ENCODE results near the gene TBC1D2B. TPM values are rescaled to one million over a fixed set of nuclear protein-coding genes. Genes with fewer than 3 reads are reported as not detected.

TBC1D2B gene
- total and polyA plus RNA-seq, 2 donors (not counting 3 experiments of a cell fraction or from before 2014, with no cell fraction given) = 30.8 to 46.1 TPM

DNA sequence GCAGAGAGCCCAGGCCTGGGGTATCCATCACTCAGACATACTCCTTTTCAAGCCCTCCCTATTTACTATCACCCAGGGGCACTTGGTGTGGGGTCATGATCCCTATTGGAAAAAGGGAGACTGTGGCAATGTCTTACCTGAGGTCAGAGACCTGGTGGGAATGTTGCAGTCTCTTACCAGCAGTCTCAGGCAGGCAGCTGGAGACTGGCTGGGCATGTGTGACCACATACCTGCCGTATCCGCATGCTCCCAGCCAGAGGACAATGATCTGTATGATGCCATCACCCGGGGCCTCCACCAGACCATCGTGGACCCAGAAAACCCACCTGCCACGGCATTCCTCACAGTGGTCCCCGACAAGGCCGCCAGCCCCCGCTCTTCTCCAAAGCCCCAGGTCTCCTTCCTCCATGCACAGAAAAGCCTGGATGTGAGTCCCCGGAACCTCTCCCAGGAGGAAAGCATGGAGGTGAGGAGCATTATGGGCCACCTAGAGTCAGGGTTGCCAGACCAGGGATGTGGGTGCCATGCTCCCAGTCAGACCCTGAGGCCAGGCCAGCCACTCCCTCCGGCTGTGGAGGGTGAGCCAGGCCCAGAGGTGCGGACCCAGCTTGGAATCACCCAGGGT, 20.7 kb upstream of the TBC1D2B start:
- no peaks in the 10 kb centered on the region for H3K36me3 ChIP-seq (ENCODE audit: control insufficient read depth in 2 of 2, extremely low read depth in 1 of 2, insufficient read depth in 2 of 2, low read length in 2 of 2)
- TF ChIP-seq, protein P1, sequence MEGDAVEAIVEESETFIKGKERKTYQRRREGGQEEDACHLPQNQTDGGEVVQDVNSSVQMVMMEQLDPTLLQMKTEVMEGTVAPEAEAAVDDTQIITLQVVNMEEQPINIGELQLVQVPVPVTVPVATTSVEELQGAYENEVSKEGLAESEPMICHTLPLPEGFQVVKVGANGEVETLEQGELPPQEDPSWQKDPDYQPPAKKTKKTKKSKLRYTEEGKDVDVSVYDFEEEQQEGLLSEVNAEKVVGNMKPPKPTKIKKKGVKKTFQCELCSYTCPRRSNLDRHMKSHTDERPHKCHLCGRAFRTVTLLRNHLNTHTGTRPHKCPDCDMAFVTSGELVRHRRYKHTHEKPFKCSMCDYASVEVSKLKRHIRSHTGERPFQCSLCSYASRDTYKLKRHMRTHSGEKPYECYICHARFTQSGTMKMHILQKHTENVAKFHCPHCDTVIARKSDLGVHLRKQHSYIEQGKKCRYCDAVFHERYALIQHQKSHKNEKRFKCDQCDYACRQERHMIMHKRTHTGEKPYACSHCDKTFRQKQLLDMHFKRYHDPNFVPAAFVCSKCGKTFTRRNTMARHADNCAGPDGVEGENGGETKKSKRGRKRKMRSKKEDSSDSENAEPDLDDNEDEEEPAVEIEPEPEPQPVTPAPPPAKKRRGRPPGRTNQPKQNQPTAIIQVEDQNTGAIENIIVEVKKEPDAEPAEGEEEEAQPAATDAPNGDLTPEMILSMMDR (IDR thresholded peaks at IDR 0.05; ENCODE audit: extremely low read depth in 1 of 2, insufficient read depth in 1 of 2, low read depth in 1 of 2, low read length in 2 of 2) = no peak
- TF ChIP-seq POLR2AphosphoS5 (IDR thresholded peaks at IDR 0.05; ENCODE audit: insufficient read depth, low read depth, low read length) (no peak), POLR2A (IDR thresholded peaks at IDR 0.05; ENCODE audit: low read depth, low read length) (no peak), MYC (IDR thresholded peaks at IDR 0.05; ENCODE audit: low read depth, low read length) (no peak), GATA2 (IDR thresholded peaks at IDR 0.05; ENCODE audit: insufficient read depth, insufficient read length, low read depth, low read length) (no peak), FOS (IDR thresholded peaks at IDR 0.05; ENCODE audit: borderline replicate concordance, insufficient read depth, low read length) (no peak), EZH2 (IDR thresholded peaks at IDR 0.05; ENCODE audit: borderline replicate concordance, low read depth, low read length, severe bottlenecking) (no peak), JUN (IDR thresholded peaks at IDR 0.05; ENCODE audit: borderline replicate concordance, insufficient read depth, insufficient read length, low read depth) (no peak)
- TF ChIP-seq, protein P2, sequence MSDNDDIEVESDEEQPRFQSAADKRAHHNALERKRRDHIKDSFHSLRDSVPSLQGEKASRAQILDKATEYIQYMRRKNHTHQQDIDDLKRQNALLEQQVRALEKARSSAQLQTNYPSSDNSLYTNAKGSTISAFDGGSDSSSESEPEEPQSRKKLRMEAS (IDR thresholded peaks at IDR 0.05; ENCODE audit: insufficient read depth, insufficient read length) = no peak
- H3K9me1 ChIP-seq (replicated peaks; ENCODE audit: control insufficient read depth, extremely low read depth, insufficient read depth, low read length) = no peaks in the 10 kb centered on the region
- DNase-seq (ENCODE audit: low read depth, low spot score) = no peak
- no peak for FAIRE-seq
- no peaks in the 10 kb centered on the region for H3K4me1 ChIP-seq (ENCODE audit: control insufficient read depth, extremely low read depth, insufficient read depth, low read length)
- dilution Hi-C loops (cut with MboI; ENCODE audit: extremely low pct_ligation_motif_present, low sequenced_read_pairs) = no loop called here
- ChIA-PET POLR2A (no interaction called here), CTCF (interaction anchor here (1.1 to 3.9 kb wide), 3 partner anchors 10 to 132 kb away, joined by 3 to 20 read pairs (median 4); no protein-coding TSS in a partner anchor)
- no peak overlapping the region for H3K9ac ChIP-seq (replicated peaks; ENCODE audit: extremely low read depth, insufficient read depth, low read length)
- no TSS peak for BruUV-seq (replicated peaks)
- H3K27me3 ChIP-seq (ENCODE audit: control insufficient read depth in 2 of 2, insufficient read depth in 2 of 2, low read length in 2 of 2) = peaks cover 7 to 14% of the 10 kb centered on the region in 2 experiments
- no peak overlapping the region for H3K4me2 ChIP-seq (ENCODE audit: insufficient read depth, low read length)
- no peaks in the 10 kb centered on the region for H4K20me1 ChIP-seq (replicated peaks; ENCODE audit: control insufficient read depth, extremely low read depth, insufficient read depth, low read length)
- H3K27ac ChIP-seq (ENCODE audit: insufficient read depth, low read depth, low read length) = no peak overlapping the region
- intact Hi-C loops (cut with micrococcal nuclease) = no loop called here
- H2AFZ ChIP-seq (ENCODE audit: low read depth, low read length) = no peak overlapping the region
- no peaks in the 10 kb centered on the region for H3K79me2 ChIP-seq (ENCODE audit: control insufficient read depth, insufficient read depth, low read length)
- no peaks in the 10 kb centered on the region for H3K9me3 ChIP-seq (replicated peaks; ENCODE audit: control insufficient read depth, insufficient read depth, low read length)
- H3K4me3 ChIP-seq (replicated peaks in 1 of 3; ENCODE audit: insufficient read depth in 1 of 3, low read depth in 1 of 3, low read length in 3 of 3) = no peak overlapping the region

All from endothelial cell of umbilical vein (primary cell).